ENCODE results near the gene SLIT3.

Gene SLIT3

GRCh38 chr5:169006842-169007790 is 293.8 kb downstream of the SLIT3 start:
- no peak overlapping the region for H3K27ac Mint-ChIP-seq
- no peak overlapping the region for H3K4me3 Mint-ChIP-seq
- H3K9me3 Mint-ChIP-seq = peaks cover 0 to 3% of the 10 kb centered on the region in 2 donors
- H3K36me3 Mint-ChIP-seq = no peaks in the 10 kb centered on the region
- peaks cover 10 to 14% of the 10 kb centered on the region in 2 donors for H3K27me3 Mint-ChIP-seq
- DNase-seq (no peak), ATAC-seq (replicated peaks) (no peak)
- no peaks in the 10 kb centered on the region for H3K4me1 Mint-ChIP-seq

- DNase-seq (no peak), ATAC-seq (replicated peaks) (no peak)
- no peaks in the 10 kb centered on the region for H3K36me3 Mint-ChIP-seq
- H3K4me3 Mint-ChIP-seq = no peak overlapping the region
- peaks cover 0 to 3% of the 10 kb centered on the region in 2 donors for H3K9me3 Mint-ChIP-seq
- H3K4me1 Mint-ChIP-seq = no peaks in the 10 kb centered on the region
- peaks cover 10 to 16% of the 10 kb centered on the region in 2 donors for H3K27me3 Mint-ChIP-seq
- no peak overlapping the region for H3K27ac Mint-ChIP-seq
These were observed 296.4 kb downstream of the SLIT3 start for GRCh38 chr5:169004551-169004950.

DNA sequence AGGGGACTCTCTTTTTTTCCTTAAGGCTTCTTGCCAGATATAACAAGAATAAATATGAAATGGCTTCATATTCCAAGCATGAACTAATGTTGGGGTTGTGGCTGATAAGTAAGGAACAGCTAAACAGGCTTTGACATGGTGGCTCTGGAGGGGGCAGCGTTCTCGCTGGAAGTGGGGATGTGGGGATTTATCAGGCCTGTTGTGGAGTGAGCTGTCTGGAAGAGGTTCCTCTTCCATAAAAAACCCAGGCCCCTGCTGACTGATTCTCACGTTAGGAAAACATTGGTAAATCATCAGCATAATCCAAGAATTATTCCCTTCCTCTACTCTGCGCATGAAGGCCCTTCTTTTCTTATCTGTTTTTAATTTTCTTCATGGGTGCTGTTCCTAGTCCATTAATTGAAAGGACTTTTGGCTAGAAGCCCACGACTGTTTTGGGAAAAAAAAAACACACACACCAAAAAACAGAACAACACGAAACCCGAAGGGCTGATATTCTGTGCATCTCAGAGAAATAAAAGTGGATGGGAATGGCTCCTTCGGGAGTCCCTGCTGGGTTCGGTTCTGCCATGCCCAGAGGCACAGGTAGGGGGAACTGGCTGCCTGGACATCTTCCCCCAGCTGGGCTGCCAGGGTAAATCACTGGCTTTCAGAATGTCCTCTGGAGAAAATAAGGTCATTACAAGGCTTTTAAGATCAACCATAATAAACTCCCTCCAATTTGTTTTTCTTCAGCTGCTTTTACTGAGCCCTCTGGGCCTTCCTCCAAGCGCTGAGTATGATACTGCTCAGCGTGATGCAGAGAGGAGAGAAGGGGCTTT is 297.0 kb downstream of the SLIT3 start:
- Mint-ChIP-seq H3K4me1 (no peaks in the 10 kb centered on the region), H3K27me3 (peaks cover 4 to 16% of the 10 kb centered on the region in 2 donors), H3K4me3 (no peak overlapping the region), H3K9me3 (peaks cover 0 to 3% of the 10 kb centered on the region in 2 donors), H3K27ac (no peak overlapping the region), H3K36me3 (no peaks in the 10 kb centered on the region)
- no peak for ATAC-seq (replicated peaks)
- no peak for DNase-seq

DNA sequence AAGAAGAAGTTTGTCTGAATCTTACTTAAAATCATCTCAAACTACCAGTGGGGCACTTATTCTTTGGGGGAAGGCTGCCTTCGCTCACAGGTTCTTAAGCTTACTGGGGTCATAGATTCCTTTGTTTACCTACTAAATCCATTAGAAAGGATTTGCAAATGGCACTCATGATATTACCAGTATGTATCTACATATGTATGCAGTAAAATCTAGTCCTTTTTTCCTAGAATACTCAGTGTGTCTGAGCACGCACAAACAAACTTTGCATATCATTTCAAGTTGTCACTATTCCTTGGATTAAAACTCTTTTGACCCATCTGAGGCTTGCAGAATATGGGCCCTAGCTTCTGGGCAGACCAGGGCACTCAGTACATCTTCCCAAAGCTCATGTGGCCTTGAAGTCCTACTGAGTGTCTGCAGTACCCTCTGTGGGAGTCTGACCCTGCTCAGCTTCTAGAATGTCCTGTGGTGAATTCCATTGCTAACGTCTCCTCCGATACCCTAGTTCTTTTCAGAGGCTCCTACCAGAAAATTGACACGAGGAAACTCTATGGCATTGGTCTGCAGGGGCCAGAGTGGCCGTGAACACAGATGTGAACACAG is 297.9 kb downstream of the SLIT3 start:
- Mint-ChIP-seq H3K27me3 (peaks cover 0 to 12% of the 10 kb centered on the region in 2 donors), H3K4me3 (no peak overlapping the region), H3K4me1 (no peaks in the 10 kb centered on the region), H3K9me3 (peaks cover 0 to 3% of the 10 kb centered on the region in 2 donors), H3K27ac (no peak overlapping the region), H3K36me3 (no peaks in the 10 kb centered on the region)
- ATAC-seq (replicated peaks) = no peak
- DNase-seq = no peak

DNA sequence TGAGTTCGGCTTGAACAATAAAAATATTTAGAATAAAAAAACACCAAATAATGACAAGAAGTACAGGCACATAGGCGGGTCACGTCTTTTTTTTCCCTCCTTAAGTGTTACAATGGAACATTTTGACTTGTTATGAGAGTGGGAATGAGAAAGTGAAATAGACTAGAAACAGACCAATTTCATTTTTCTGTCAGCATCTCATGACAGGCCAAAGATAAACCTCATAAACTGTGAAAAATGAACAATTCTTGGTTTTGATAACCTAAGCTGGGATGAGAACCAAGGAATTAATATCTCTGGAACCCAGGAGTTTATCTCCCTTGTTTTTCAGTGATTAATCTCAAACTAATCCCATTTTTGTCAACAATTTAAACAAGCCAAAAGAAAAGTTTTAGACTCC is 299.5 kb downstream of the SLIT3 start:
- H3K9me3 Mint-ChIP-seq = no peaks in the 10 kb centered on the region
- no peaks in the 10 kb centered on the region for H3K36me3 Mint-ChIP-seq
- ATAC-seq (replicated peaks) (no peak), DNase-seq (no peak)
- peaks cover 0 to 16% of the 10 kb centered on the region in 2 donors for H3K27me3 Mint-ChIP-seq
- H3K4me3 Mint-ChIP-seq = no peak overlapping the region
- H3K27ac Mint-ChIP-seq = no peak overlapping the region
- no peaks in the 10 kb centered on the region for H3K4me1 Mint-ChIP-seq

GRCh38 chr5:168995024-168995423 is 305.9 kb downstream of the SLIT3 start:
- no peak for ATAC-seq (replicated peaks)
- Mint-ChIP-seq H3K9me3 (no peaks in the 10 kb centered on the region), H3K4me3 (no peak overlapping the region), H3K27ac (no peak overlapping the region), H3K36me3 (no peaks in the 10 kb centered on the region), H3K4me1 (no peaks in the 10 kb centered on the region), H3K27me3 (peaks cover 0 to 11% of the 10 kb centered on the region in 2 donors)
- DNase-seq = no peak

- no peak overlapping the region for H3K27ac Mint-ChIP-seq
- peaks cover 0 to 2% of the 10 kb centered on the region in 2 donors for H3K4me1 Mint-ChIP-seq
- H3K4me3 Mint-ChIP-seq = no peak overlapping the region
- no peak for DNase-seq
- no peaks in the 10 kb centered on the region for H3K36me3 Mint-ChIP-seq
- H3K9me3 Mint-ChIP-seq = no peaks in the 10 kb centered on the region
- ATAC-seq (replicated peaks) = no peak
- H3K27me3 Mint-ChIP-seq = peaks cover 0 to 5% of the 10 kb centered on the region in 2 donors
These were observed 308.3 kb downstream of the SLIT3 start for GRCh38 chr5:168992687-168993086.

DNA sequence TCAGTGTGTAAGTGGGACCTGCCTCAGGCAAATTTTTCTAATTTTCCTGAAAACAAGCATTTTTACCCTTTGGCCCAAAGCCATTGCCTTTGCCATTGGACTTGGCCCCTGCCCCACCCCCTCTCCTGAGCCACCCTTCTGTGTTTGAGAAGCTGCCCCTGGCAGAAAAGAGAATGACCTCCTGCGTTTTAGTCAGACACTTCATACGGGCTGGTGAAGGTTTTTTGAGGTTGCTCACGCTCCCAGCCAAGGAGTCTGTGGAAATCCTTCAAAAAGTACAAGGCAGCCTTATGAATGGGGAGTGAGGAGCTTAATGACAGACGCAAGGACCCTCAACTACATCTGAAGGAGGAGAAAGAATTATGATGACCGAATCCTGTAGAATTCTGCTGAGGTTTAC is 308.9 kb downstream of the SLIT3 start:
- peaks cover 0 to 2% of the 10 kb centered on the region in 2 donors for H3K4me1 Mint-ChIP-seq
- H3K27ac Mint-ChIP-seq = no peak overlapping the region
- no peaks in the 10 kb centered on the region for H3K36me3 Mint-ChIP-seq
- H3K9me3 Mint-ChIP-seq = no peaks in the 10 kb centered on the region
- ATAC-seq (replicated peaks) (no peak), DNase-seq (no peak)
- H3K4me3 Mint-ChIP-seq = no peak overlapping the region
- peaks cover 3 to 5% of the 10 kb centered on the region in 2 donors for H3K27me3 Mint-ChIP-seq

DNA sequence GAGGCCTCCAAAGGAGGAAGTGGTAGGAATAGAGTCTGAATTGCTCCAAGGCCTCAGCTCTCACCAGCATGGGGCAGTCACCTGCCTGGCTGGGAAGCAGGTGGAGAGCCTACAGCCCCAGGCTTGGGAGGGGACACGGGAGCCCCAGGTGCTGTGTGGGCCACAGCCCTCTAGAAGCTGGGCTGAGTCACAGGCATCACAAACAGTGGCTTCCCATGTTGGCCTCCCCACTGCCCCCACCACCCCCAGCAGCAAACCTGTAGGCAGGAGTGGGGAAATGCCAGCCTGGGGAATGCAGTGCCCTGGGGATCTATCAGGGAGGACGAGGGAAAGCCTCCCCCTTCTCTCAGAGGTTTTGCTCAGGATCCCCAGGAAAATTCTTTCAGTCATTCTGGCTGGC is 309.6 kb downstream of the SLIT3 start:
- no peak overlapping the region for H3K27ac Mint-ChIP-seq
- DNase-seq (no peak), ATAC-seq (replicated peaks) (no peak)
- peaks cover 0 to 2% of the 10 kb centered on the region in 2 donors for H3K4me1 Mint-ChIP-seq
- H3K9me3 Mint-ChIP-seq = no peaks in the 10 kb centered on the region
- peaks cover 0 to 8% of the 10 kb centered on the region in 2 donors for H3K27me3 Mint-ChIP-seq
- H3K36me3 Mint-ChIP-seq = no peaks in the 10 kb centered on the region
- no peak overlapping the region for H3K4me3 Mint-ChIP-seq

DNA sequence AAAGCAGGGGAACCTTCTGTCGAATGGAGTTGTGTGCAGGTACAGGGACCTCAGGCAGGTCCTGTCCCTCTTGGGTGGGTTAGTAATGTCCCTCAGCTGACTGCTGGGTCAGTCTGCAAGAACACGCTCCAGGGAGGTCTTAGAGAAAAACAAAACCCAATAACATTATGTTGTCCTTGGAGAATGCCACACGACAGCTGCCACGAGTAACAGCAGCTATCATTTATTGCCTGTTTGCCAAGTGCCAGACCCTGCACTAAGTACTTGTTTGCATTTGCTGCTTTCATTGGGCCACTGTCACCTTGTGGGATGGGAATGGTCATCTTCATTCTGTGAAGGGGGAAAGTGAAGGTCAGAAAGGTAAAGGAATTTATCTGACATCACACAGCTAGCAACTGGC is 310.3 kb downstream of the SLIT3 start:
- Mint-ChIP-seq H3K27ac (no peak overlapping the region), H3K4me1 (peaks cover 0 to 2% of the 10 kb centered on the region in 2 donors), H3K9me3 (no peaks in the 10 kb centered on the region), H3K27me3 (peaks cover 0 to 11% of the 10 kb centered on the region in 2 donors), H3K4me3 (no peak overlapping the region), H3K36me3 (no peaks in the 10 kb centered on the region)
- ATAC-seq (replicated peaks) (no peak), DNase-seq (no peak)

DNA sequence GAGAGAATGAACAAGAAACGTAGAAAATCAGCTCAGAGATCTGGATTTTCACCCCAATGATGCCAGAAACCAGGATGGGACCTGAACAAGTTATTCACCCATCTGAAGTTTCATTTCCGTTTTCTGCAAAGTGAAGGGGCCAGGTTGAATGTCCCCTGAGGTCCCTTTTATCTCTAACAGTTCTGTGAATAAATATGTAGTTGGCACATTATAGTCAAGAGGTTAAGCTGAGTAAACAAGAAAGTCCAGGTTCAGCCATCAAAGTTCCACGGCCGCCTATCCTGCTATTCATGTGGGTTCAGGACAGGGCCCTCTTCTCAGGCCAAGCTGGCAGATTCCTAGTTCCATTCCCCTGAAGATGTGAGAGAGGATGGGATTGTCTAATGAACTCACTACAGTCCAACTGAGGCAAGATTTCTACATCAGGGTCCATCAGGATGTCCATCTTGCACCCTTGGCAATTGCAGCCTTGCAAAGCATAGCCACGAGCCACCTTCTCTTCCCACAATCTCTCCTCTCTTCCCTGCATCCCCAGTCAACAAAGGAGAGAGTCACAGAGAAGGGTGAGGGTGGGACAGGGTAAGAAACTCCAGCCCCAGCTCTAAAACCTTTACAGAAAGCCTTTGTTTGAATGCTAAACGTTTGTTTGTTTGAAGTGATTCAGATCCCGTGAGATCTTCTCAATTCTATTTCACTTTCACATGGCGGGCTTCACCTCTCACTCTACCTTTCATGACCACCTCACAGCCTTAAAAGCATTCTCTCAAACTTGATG is 311.0 kb downstream of the SLIT3 start:
- Mint-ChIP-seq H3K36me3 (no peaks in the 10 kb centered on the region), H3K4me1 (peaks cover 0 to 2% of the 10 kb centered on the region in 2 donors), H3K27ac (no peak overlapping the region), H3K4me3 (no peak overlapping the region), H3K27me3 (peaks cover 0 to 11% of the 10 kb centered on the region in 2 donors), H3K9me3 (no peaks in the 10 kb centered on the region)
- DNase-seq (no peak), ATAC-seq (replicated peaks) (no peak)

- DNase-seq = no peak
- H3K4me3 Mint-ChIP-seq = no peak overlapping the region
- no peaks in the 10 kb centered on the region for H3K36me3 Mint-ChIP-seq
- no peak for ATAC-seq (replicated peaks)
- H3K27me3 Mint-ChIP-seq = peaks cover 0 to 11% of the 10 kb centered on the region in 2 donors
- H3K9me3 Mint-ChIP-seq = no peaks in the 10 kb centered on the region
- H3K4me1 Mint-ChIP-seq = peaks cover 0 to 2% of the 10 kb centered on the region in 2 donors
- H3K27ac Mint-ChIP-seq = no peak overlapping the region
These were observed 312.2 kb downstream of the SLIT3 start for GRCh38 chr5:168988699-168989098.

GRCh38 chr5:168987543-168988300 is 313.2 kb downstream of the SLIT3 start:
- ATAC-seq (replicated peaks) (peak; percentile 66 to 69), DNase-seq (peak; percentile 15)
- Mint-ChIP-seq H3K4me1 (peaks cover 0 to 2% of the 10 kb centered on the region in 2 donors), H3K36me3 (no peaks in the 10 kb centered on the region), H3K4me3 (no peak overlapping the region), H3K27me3 (peaks cover 0 to 11% of the 10 kb centered on the region in 2 donors), H3K9me3 (no peaks in the 10 kb centered on the region), H3K27ac (no peak overlapping the region)
